ENCODE measurements around the gene CENPW.

The CENPW gene

GRCh38 chr6:126339796-126340609, at the start of gene CENPW:
Gene CENPW, plus strand, starts transcription at chr6:126340115. Its CDS starts 159 bp downstream, at chr6:126340274.
- Histone ChIP-seq H3K9me3 (ENCODE audit: insufficient read depth, low read length, severe bottlenecking) (no peaks in the 10 kb centered on the region), H4K20me1 (ENCODE audit: insufficient read depth, low read length) (peaks cover 4% of the 10 kb centered on the region; the same call in 1 of the 2 replicates), H3K79me2 (ENCODE audit: insufficient read depth, low read length) (peaks cover 48% of the 10 kb centered on the region), H3K9ac (ENCODE audit: low read depth, low read length) (peak within 1 kb of the TSS; percentile 63), H2AFZ (ENCODE audit: low read depth, low read length) (peak within 1 kb of the TSS; percentile 92), H3K36me3 (ENCODE audit: insufficient read depth, low read length) (no peaks in the 10 kb centered on the region), H3K4me1 (ENCODE audit: insufficient read depth, low read length) (peaks cover 38% of the 10 kb centered on the region), H3K4me3 (ENCODE audit: low read depth in 1 of 2, low read length in 2 of 2) (peak within 1 kb of the TSS; percentile 61 to 85), H3K27me3 (ENCODE audit: insufficient read depth, low read length, poor library complexity) (no peaks in the 10 kb centered on the region), H3K4me2 (ENCODE audit: insufficient read depth, low read length) (peak within 1 kb of the TSS; percentile 83), H3K27ac (ENCODE audit: low read length) (peak within 1 kb of the TSS; percentile 78)
- peak; percentile 92 for DNase-seq
- ATAC-seq (ENCODE audit: insufficient read depth, low read depth) = peak; percentile 87
- TF ChIP-seq CTCF (IDR thresholded peaks at IDR 0.05; ENCODE audit: borderline replicate concordance, extremely low read depth, low read length, poor library complexity, severe bottlenecking) = no peak
- TF ChIP-seq EZH2 (IDR thresholded peaks at IDR 0.05; ENCODE audit: borderline replicate concordance, low read depth, low read length, severe bottlenecking) = no peak

- no peak for DNase-seq
- H3K27ac ChIP-seq (ENCODE audit: low read length) = no peak overlapping the region
- ATAC-seq (ENCODE audit: insufficient read depth, low read depth) = no peak
- H3K9me3 ChIP-seq (ENCODE audit: insufficient read depth, low read length, severe bottlenecking) = no peaks in the 10 kb centered on the region
- no peak overlapping the region for H2AFZ ChIP-seq (ENCODE audit: low read depth, low read length)
- no peaks in the 10 kb centered on the region for H3K4me1 ChIP-seq (ENCODE audit: insufficient read depth, low read length)
- no peak for TF ChIP-seq EZH2 (IDR thresholded peaks at IDR 0.05; ENCODE audit: borderline replicate concordance, low read depth, low read length, severe bottlenecking)
- no peak for TF ChIP-seq CTCF (IDR thresholded peaks at IDR 0.05; ENCODE audit: borderline replicate concordance, extremely low read depth, low read length, poor library complexity, severe bottlenecking)
- no peaks in the 10 kb centered on the region for H3K27me3 ChIP-seq (ENCODE audit: insufficient read depth, low read length, poor library complexity)
- H3K4me2 ChIP-seq (ENCODE audit: insufficient read depth, low read length) = no peak overlapping the region
- H3K79me2 ChIP-seq (ENCODE audit: insufficient read depth, low read length) = no peaks in the 10 kb centered on the region
- H4K20me1 ChIP-seq (ENCODE audit: insufficient read depth, low read length) = no peaks in the 10 kb centered on the region
- no peak overlapping the region for H3K9ac ChIP-seq (ENCODE audit: low read depth, low read length)
- H3K36me3 ChIP-seq (ENCODE audit: insufficient read depth, low read length) = no peaks in the 10 kb centered on the region
- no peak overlapping the region for H3K4me3 ChIP-seq (ENCODE audit: low read depth in 1 of 2, low read length in 2 of 2)
Measured at GRCh38 chr6:126293891-126294524, 45.9 kb upstream of the CENPW start.

- ATAC-seq (ENCODE audit: insufficient read depth, low read depth) (no peak), DNase-seq (no peak)
Measured at GRCh38 chr6:126300126-126300525, 39.8 kb upstream of the CENPW start.

More at GRCh38 chr6:126300126-126300525, 39.8 kb upstream of the CENPW start:
- no peak overlapping the region for H3K4me2 ChIP-seq (ENCODE audit: insufficient read depth, low read length)
- H3K27me3 ChIP-seq (ENCODE audit: insufficient read depth, low read length, poor library complexity) = no peaks in the 10 kb centered on the region
- no peaks in the 10 kb centered on the region for H4K20me1 ChIP-seq (ENCODE audit: insufficient read depth, low read length)
- H3K36me3 ChIP-seq (ENCODE audit: insufficient read depth, low read length) = no peaks in the 10 kb centered on the region
- no peak overlapping the region for H3K9ac ChIP-seq (ENCODE audit: low read depth, low read length)
- no peaks in the 10 kb centered on the region for H3K4me1 ChIP-seq (ENCODE audit: insufficient read depth, low read length)
- no peaks in the 10 kb centered on the region for H3K9me3 ChIP-seq (ENCODE audit: insufficient read depth, low read length, severe bottlenecking)
- no peak overlapping the region for H2AFZ ChIP-seq (ENCODE audit: low read depth, low read length)
- H3K27ac ChIP-seq (ENCODE audit: low read length) = no peak overlapping the region
- no peak overlapping the region for H3K4me3 ChIP-seq (ENCODE audit: low read depth in 1 of 2, low read length in 2 of 2)
- H3K79me2 ChIP-seq (ENCODE audit: insufficient read depth, low read length) = no peaks in the 10 kb centered on the region
- TF ChIP-seq CTCF (IDR thresholded peaks at IDR 0.05; ENCODE audit: borderline replicate concordance, extremely low read depth, low read length, poor library complexity, severe bottlenecking) (no peak), EZH2 (IDR thresholded peaks at IDR 0.05; ENCODE audit: borderline replicate concordance, low read depth, low read length, severe bottlenecking) (no peak)

Data from DND-41 (cell line).